Occipital lobe (tissue), 2 donors: Measurements from ENCODE around the gene BLOC1S2. TPM values are rescaled to one million over a fixed set of nuclear protein-coding genes. Genes with fewer than 3 reads are reported as not detected.
"Not testable (repeated sequence)": the region's sequence is repeated elsewhere in the genome, so short reads cannot be mapped to it uniquely, and the experiment has no call there.

Source experiments
- DNase-seq: peaks from one replicate; lab custom pipeline; 2025; lab: John Stamatoyannopoulos, UW
- total RNA-seq: library from RNA; depleted of rRNA; stranded (reverse); fragments of >200 nt; gene quantifications from one replicate; pipeline ENCODE4 v1.2.3, GENCODE V29; 2014

BLOC1S2 gene
- total RNA-seq, result 44.0 TPM

DNA sequence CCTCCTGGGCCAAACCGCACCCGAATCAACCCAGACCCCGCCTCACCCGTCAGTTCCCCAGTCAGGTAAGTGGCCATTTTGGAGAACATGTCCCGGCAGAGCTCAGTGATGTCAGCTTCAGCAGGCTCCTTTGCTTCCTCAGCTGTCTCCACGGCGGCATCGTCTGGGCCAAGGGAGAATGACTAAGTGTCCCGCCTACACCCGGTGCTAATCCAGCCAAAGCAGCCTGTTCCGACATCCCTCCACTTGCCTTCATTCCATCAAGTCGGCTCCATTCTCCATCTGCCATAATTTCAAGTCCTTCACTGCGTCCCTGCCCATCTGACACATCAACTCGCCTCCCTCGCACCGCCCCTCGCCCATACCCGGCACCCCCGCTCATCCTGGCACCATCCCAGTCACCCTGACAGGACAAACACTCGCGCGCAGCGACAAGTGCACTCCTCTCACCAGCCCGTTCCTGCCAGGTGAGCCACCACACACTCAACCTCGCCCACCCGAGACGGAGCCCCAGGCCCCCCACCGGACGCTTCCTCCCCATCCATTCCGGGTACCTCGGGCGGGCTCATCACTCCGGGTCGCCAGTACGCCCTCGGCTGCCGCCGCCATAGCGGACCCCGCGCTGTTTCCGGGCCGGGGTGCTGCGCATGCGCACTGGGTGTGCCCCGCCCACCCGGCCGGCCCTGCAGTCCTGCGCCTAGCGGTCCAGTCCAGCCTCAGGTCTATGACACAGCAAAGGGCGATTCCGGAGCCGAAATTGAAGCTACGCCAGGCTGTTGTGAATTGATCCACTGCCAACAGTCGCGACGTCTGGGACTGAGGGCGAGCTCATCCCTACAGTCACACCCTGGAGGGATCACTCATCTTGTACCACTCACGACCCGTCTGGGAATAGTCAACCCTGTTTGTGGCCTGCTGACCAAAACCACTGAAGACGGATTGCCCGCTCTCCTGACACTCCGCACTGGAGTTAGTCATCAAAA is at the start of gene BLOC1S2:
Gene BLOC1S2 (minus strand): TSS at position 630 of the 983 bp plus-strand sequence. CDS start 21 bp downstream, at position 609.
- peak; percentile 90 for DNase-seq

DNA sequence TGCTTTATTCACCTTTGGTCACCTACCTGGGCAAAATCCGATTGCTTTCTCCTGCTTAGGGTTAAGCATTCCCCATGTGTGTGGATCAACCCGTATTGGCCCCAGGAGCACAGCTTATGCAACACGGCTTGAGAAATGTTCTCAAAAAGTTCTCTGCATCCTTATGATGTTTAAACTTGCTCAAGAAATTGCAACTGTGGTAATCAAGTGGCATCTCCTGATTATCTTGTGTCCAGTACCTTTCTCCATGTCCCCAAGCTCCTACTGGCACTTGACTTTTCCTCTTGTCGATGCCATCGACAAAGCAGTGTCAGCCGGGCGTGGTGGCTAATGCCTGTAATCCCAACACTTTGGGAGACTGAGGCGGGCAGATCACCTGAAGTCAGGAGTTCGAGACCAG is 48.3 kb upstream of the BLOC1S2 start:
- no peak for DNase-seq

DNA sequence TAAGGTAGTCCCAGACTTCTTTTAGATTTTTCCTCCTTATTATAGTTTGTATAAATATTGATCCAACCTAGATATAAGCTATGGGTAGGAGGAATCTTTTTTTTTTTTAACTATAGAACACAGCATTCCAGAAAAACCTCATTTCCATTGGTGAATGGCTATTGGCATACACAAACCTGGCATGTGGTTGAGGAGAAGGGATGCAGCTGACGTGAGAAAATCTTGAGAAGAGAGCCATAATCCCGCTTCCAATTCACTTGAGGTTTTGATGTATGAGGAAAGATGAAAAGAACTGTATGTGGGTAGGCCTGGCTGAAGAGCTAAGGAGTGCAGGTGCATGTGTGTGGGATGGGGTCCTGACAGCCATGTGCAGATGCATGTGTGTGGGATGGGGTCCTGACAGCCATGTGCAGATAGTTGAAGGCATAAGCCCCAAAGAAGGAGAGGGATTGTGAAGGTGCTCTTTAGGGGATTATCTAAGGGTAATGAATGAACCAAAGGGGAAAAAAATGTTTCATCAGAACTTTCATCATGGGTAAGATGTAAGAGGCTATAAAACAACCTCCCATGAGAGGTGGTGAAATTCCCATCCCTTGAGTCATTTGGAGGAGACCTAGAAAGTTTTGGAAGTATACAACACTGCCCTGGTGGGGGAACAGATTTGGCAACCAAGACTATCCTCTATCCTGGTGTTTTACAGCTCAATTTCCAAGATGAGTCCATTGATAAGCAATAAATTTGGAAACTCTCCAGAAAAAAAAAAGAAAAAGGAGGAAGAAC is 47.4 kb upstream of the BLOC1S2 start:
- DNase-seq, result no peak

DNA sequence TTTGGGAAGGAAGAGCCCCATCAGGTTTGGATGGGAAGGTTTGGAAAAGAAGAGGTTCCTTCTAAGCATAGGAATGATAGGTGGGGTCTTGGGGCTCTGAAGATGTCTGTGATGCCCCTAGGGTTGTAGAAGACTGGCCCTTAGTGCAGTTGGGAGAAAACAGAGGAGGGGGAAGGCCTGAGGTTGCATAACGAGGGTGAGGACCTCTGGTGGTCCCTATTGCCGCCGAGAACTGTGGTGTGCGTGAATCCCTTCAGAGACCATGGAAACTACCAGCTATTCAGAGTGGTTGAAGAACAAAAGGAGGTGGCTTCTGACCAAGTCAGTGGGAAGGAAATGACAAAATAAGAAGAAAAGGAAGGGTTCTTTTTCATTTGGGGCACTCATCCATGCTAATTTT is 46.6 kb upstream of the BLOC1S2 start:
- no peak for DNase-seq

DNA sequence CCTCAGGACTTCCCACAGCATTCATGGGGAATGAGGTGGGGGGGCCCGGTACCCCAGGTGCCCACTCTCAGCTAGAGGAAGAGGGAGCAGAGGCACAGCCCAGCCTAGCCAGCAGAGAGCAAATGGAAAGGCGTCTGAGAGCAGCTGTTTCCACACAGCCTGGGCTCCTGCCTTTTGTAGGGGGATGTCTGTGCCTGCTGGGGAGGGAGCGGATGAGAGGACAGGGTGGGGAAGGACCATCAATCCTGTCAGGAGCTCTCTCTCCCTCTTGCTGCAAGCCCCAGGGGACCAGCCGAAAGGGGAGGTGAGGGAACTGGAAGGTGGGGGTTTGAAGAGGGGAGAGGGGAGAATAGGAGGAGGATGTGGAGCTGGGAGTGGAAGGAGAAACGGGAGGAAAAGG is 43.6 kb upstream of the BLOC1S2 start, which contains the start of gene PKD2L1:
Gene PKD2L1 (minus strand): TSS at position 150 of the 400 bp plus-strand sequence. CDS start 125 bp downstream, at position 25.
- no peak for DNase-seq

DNA sequence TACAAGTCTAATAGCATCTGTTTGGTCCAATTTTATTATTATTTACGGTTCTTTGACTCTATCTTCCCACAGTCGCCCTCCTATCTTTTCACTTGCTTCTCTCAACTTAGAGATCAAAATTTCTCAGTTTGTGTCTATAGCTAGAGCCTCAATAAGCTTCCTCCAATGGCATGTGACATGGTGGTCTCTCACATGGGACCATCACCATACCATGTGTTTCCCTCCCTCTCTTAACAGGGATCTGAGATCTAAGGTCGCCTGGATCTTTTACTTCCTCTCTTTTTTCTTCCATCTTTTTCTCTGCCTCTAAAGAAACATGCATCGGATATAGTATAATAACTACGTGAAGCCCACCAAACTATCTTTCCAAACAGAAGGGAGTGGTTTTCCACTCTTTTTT is 41.7 kb upstream of the BLOC1S2 start:
- DNase-seq, result no peak

DNA sequence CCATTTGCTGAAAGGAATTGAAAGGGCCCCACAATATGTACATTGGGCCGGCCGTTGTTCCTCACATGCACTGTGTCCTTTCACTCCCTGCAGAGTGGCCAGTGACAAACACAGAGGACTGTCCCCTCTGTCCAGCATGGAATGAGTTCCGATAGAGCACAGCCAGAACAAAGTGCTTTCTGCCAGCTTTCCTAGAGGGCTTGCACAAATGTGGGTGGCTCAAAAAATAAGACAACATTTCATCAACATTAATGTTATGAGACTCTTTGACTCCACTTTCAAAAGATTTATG is 41.2 kb upstream of the BLOC1S2 start:
- no peak for DNase-seq

DNA sequence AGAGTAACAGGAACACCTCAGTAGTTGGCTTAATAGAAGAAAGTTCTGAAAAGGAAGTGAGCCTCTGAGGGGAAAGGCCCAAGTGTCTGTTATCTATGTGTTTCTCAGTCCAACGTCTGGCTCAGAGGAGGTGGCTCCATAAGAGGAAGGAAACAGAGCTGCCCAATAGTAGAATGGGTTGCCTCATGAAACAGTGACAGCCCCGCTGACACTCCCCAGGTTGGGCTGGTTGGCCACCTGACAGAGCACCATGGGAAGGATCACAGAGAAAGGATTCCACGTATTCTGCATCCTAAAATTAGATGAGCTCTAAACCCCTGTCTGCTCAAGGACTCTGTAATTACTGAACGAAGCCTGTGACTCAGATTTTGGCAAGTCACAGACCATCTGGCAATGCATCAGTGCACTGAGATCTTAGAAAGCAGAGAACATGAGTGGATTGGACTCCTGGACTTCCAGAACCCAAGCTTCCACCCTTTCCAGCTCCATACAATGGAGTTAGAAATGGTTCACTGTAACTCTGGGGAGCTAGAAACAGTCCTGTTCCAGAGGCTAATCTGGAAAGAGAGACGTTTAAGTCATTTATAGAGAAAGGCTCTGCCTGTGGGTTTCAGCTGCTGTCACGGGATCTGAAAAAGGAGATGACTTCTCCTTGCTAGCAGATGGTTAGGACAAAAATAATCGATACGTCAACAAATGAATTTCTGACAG is 40.7 kb upstream of the BLOC1S2 start:
- no peak for DNase-seq

DNA sequence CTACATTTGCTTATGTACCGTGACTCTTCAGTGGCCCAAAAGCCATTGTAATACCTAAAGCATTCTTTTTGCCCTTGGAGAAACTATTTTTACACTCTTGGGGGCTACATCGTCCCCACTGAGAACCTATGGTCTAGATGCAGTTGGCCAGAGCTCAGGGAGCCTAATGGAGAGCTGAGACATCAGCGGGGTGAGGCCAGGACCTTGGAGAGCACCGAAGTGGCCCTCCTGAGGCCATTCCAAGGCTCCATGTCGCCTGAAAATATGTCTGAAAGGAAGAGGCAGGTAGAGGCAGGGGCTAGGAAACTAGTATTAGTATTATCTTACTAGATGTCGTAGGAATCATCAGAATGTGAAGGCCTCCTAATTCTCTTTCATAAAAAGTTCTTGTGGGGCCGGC is 38.7 kb upstream of the BLOC1S2 start:
- DNase-seq, result no peak

DNA sequence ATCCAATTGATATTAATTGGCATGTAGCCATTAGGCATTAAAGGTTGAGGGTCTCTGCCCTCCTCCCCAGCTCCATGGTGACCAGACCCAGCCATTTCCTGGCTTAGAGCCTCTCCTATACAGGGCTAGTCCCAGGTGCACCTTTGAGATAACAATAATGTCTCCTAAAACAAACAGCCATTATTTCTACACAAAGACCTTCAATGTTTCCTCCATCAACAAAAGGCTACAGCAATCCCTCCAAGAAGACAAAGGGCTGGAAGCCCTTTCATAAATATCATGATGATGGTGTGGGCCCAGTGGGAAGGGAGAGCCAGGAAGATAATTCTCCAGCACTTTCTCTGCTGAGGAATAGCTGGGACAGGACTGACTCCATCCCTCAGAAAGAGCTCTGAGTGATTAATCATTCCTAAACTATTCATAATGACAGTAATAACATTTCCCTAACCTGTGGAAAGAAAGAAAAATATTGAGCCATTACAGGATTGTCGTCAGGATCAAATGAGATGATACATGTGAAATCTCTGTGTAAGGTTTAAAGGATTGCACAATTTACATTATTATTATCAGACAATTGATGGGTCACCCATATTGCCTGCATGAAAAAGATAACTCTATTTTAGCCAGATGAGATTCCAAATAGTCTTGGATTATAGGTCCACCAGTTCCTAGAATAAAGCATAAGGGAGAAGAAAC is 33.4 kb upstream of the BLOC1S2 start:
- DNase-seq, result no peak

DNA sequence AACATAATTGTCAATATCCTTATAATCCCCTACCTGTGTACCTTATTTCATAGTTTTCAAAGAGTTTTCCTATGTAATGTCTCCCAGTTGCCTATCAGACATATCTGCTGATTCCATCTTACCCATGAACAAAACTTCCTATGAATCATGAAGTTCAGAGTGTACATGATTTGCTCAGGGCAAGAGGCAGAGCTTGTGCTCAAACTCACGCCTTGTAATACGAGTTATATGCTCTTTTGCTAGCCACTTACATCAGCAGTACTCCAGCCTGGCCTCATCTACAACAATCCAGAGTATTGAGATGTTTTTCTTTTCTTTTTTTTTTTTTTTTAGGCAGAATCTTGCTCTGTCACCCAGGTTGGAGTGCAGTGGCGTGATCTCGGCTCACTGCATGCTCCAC is 31.7 kb upstream of the BLOC1S2 start:
- DNase-seq, result no peak

DNA sequence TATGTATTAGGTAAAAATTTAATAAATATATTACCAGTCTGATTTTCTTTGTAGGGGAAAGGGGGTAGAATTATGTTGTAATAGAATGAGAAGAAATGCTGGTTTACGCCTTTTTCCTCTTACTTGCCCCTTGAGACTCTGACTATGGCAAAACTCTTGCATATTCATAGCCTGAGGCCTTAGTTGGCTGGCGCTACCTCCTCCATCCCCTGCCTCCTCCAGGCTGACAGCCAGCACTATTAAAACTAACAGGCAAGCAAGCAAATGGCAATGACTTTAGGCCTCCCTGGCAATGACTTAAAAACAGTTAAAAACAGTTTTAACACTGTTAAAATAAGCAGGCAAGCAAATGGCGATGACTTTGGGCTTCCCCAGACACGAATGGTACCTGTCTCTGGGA is 29.1 kb upstream of the BLOC1S2 start:
- no peak for DNase-seq

DNA sequence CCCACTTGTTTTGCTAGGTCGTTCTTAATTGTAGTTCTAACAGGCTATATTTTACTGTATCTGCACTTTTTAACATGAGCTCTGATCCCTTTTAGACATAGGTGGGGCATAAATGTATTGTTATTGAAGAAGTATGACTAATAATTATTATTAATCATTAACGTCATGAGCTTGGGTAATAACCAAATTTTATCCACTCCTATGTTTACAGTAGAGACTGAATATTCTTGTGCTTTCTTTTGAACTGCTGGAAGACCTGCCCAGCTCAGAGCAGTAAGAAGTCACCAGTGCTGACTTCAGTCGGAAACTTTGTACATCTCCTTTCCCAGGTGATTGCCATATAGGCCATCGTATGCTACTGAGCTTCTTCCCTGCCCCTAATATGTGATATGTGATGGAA is 24.8 kb upstream of the BLOC1S2 start:
- DNase-seq, result no peak

DNA sequence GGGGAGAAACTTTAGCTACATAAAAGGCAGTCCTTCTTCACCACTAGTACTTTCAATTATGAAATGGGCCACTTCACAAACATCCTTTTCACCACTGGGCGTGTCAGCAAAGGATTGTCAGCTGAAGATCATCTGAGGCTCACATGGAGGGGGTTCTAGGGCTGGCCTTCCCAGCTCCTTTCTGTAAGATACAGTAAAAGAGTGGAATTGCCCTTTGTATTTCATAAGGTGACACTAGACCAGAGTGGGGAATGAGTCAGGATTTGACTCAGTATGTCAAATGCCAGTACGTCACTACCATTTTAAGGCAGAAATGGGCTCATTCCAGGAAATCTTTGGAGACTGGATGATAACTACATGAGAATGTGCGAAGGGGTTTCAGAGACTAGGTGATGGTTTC is 21.2 kb upstream of the BLOC1S2 start:
- DNase-seq, result no peak

DNA sequence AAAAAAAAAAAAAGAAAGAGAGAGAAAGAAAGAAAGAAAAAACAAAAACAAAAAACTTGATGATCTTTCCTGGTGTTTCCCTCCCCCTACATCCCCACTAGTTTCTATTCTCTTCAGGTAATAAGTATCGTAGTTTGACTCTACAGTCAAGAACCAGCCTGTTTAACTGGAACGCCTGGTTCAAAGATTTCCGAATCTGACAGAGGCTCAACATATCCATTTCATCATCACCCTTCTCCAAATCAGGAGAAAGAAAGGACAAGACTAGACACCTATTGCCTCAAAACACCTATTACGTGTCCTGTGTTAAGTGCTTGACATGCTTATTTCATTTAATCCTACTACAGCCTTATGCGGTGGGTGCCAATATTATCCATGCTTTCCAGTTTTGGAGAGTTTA is 20.4 kb upstream of the BLOC1S2 start:
- DNase-seq, result no peak

DNA sequence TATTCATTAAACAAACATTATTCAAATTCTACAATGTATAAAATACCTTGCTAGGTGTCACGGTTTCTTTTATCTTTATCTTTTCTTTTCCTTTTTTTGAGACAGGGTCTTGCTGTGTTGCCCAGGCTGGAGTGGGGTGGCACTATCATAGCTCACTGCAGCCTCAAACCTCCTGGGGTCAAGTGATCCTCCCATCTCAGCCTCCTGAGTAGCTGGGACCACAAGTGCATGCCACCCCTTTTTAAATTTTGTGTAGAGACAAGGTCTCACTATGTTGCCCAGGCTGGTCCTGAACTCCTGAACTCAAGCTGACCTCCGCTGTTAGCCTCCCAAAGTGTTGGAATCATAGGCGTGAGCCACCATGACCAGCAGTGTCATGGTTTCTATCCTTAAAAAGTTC is 17.9 kb upstream of the BLOC1S2 start:
- DNase-seq, result no peak

DNA sequence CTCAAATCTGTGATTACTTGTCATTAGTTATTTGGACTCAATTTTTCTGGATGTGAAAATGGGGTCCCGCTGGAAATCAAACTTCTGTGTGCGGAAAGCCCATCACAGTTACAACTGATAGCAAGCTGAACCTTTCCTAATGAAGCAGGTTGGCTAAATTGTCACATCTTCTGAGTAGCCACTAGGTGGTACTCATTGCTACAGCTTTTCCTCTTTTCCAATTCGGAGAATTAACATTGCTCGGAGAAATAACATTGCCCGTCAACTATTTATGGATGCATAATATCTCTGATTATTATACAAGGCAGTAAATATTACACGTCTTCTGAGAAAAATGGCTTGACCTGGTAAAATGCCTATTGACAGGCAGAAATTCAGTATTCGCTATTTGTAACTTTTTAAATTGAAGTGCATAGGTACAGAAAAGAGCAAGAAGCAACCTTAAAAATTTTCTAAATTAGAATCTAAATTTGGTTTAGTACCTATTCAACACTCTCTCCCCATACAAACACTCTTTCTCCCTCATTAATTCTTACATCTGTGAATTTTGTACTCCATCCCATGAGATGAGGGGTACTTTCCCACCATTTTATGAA is 17.3 kb upstream of the BLOC1S2 start:
- DNase-seq, result no peak

DNA sequence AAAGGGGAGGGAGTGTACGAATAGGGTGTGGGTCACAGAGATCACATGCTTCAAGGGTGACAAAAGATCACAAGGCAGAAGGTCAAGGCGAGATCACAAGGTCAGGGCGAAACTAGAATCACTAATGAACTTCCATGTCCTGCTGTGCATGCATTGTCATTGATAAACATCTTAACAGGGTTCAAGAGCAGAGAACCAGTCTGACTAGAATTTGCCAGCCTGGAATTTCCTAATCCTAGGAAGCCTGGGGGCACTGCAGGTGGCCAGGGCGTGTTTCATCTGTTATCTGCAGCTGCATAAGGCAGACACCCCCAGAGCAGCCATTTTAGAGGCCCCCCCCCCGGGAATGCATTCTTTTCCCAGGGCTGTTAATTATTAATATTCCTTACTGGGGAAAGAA is 14.6 kb upstream of the BLOC1S2 start:
- DNase-seq, result not testable (repeated sequence)

DNA sequence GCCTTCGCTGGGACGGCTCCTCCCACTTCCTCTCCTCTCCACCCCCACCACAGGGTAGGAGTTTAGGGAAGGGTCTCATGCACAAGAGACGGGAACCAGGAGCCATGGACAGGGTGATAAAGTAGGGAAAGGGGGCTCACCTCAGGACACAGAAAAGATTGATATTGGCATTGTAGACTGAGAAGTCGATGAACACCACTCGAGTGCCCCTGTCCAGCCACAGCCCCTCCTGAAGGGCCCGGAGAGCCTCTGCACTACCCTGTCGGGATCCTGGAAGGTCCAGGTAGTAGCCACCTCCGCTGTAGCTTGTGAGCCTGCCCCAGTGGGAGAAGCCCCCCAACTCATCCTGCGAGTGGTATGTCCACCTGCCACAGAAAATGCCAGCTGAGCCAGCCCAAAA is 10.8 kb upstream of the BLOC1S2 start:
- no peak for DNase-seq

DNA sequence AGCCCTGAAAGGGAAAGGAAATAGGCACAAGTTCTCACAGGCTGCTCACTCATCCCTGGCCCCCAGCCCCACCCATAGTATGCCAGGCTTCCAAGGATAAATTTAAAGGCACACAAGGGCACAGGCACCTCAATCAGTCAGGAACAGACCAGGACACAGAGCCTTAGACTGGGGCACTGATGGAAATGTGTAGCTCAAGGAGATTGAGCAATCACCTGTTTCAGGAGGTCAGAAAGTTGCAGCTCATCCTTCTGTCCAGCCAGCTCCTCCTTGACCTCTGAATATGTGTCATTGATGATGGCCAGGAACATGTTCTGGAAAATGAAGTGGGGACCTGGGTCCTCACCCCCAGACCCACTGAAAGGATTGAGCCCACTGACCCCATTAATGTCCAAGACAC is 6.6 kb upstream of the BLOC1S2 start:
- DNase-seq, result no peak

DNA sequence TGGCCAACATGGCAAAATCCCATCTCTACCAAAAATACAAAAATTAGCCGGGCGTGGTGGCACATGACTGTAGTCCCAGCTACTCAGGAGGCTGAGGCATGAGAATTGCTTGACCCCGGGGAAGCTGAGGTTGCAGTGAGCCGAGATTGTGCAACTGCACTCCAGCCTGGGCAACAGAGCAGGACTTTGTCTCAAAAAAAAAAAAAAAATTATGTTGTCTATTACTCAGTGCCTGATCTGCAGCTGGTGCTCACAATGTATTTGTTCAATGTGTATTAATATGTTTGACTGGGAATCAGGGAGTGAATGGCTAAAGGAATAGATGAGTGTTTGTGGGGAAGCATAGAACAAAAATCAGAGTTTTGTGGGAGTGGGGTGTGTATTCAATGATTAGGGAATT is 5.8 kb upstream of the BLOC1S2 start:
- DNase-seq, result not testable (repeated sequence)
